ENCODE results near the gene DCC.

Gene DCC

DNA sequence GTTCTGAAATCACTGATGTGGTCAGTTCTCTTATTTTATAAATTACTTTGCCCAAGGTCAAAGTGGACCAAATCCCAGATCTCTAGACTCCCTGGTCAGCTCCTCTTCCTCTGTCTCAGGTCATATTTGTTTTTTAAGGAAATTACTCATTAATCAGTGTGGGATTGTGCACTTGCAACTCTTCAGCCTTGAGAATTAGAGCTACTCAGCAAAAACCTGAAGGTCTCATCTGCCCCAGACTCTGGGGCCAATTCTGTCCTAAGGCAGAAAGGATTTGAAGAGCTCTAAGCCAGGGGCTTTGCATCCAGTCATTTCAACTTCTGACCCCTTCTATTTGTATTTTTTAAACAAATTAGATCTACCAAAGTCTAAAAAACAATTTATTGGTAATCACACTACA is 17.7 kb upstream of the DCC start:
- TF ChIP-seq, protein P1, sequence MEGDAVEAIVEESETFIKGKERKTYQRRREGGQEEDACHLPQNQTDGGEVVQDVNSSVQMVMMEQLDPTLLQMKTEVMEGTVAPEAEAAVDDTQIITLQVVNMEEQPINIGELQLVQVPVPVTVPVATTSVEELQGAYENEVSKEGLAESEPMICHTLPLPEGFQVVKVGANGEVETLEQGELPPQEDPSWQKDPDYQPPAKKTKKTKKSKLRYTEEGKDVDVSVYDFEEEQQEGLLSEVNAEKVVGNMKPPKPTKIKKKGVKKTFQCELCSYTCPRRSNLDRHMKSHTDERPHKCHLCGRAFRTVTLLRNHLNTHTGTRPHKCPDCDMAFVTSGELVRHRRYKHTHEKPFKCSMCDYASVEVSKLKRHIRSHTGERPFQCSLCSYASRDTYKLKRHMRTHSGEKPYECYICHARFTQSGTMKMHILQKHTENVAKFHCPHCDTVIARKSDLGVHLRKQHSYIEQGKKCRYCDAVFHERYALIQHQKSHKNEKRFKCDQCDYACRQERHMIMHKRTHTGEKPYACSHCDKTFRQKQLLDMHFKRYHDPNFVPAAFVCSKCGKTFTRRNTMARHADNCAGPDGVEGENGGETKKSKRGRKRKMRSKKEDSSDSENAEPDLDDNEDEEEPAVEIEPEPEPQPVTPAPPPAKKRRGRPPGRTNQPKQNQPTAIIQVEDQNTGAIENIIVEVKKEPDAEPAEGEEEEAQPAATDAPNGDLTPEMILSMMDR (IDR thresholded peaks at IDR 0.05; ENCODE audit: borderline replicate concordance, insufficient read depth, low read depth, low read length): no peak
- H3K4me3 ChIP-seq (ENCODE audit: low read depth, low read length): no peak overlapping the region

DNA sequence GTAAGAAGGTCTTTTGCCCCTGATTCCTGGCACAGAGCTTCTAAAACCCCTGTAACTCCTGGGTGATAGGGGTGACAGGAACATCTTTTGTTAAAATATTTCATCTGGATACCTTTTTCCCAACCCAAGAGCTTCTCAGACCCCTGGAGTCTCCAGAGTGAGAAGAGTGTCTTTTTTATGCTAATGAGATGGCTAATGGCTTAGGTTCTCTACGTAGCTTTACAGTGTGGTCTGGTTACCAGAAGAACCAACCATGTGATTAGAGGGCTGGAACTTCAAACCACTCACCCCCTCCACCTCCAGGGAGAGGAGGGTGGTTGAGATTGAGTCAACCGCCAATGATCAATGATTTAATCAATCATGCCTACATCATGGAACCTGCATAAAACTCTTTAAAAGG is 16.2 kb upstream of the DCC start:
- H3K4me3 ChIP-seq (ENCODE audit: low read depth, low read length): no peak overlapping the region
- TF ChIP-seq, protein P1 (IDR thresholded peaks at IDR 0.05; ENCODE audit: borderline replicate concordance, insufficient read depth, low read depth, low read length): no peak

GRCh38 chr18:52325997-52326396 is 14.0 kb upstream of the DCC start:
- TF ChIP-seq, protein P1 (IDR thresholded peaks at IDR 0.05; ENCODE audit: borderline replicate concordance, insufficient read depth, low read depth, low read length): no peak
- no peak overlapping the region for H3K4me3 ChIP-seq (ENCODE audit: low read depth, low read length)

GRCh38 chr18:52333860-52334259 is 6.1 kb upstream of the DCC start:
- TF ChIP-seq, protein P1 (IDR thresholded peaks at IDR 0.05; ENCODE audit: borderline replicate concordance, insufficient read depth, low read depth, low read length): no peak
- no peak overlapping the region for H3K4me3 ChIP-seq (ENCODE audit: low read depth, low read length)

GRCh38 chr18:52334307-52334706 is 5.7 kb upstream of the DCC start:
- H3K4me3 ChIP-seq (ENCODE audit: low read depth, low read length): no peak overlapping the region

GRCh38 chr18:52334896-52335295 is 5.1 kb upstream of the DCC start:
- TF ChIP-seq, protein P1 (IDR thresholded peaks at IDR 0.05; ENCODE audit: borderline replicate concordance, insufficient read depth, low read depth, low read length): no peak

More at GRCh38 chr18:52334307-52334706, 5.7 kb upstream of the DCC start:
- TF ChIP-seq, protein P1 (IDR thresholded peaks at IDR 0.05; ENCODE audit: borderline replicate concordance, insufficient read depth, low read depth, low read length): no peak

GRCh38 chr18:52337276-52337675 is 2.7 kb upstream of the DCC start:
- TF ChIP-seq, protein P1 (IDR thresholded peaks at IDR 0.05; ENCODE audit: borderline replicate concordance, insufficient read depth, low read depth, low read length): no peak
- no peak overlapping the region for H3K4me3 ChIP-seq (ENCODE audit: low read depth, low read length)

More at GRCh38 chr18:52334896-52335295, 5.1 kb upstream of the DCC start:
- H3K4me3 ChIP-seq (ENCODE audit: low read depth, low read length): no peak overlapping the region
